ENCODE data around the gene ARMC3. TPM values are rescaled to one million over a fixed set of nuclear protein-coding genes. Genes with fewer than 3 reads are reported as not detected.

ARMC3 gene
- total RNA-seq, 4 donors from 2014 or later, result 0.42 TPM; not detected in 3

- intact Hi-C loops (cut with DNase I), result no loop called here
- TF ChIP-seq EP300 (IDR thresholded peaks at IDR 0.05), result no peak
- no peaks in the 10 kb centered on the region for H3K9me3 ChIP-seq
- H3K27ac ChIP-seq (replicated peaks in 1 of 4), result no peak overlapping the region
- H3K27me3 ChIP-seq, result peaks cover 0 to 3% (median 0%) of the 10 kb centered on the region in 4 donors
- 89% methylated on average over 8 of the region's 8 CpGs for WGBS
- H3K4me1 ChIP-seq, result peaks cover 0 to 10% (median 8%) of the 10 kb centered on the region in 4 donors
- H3K36me3 ChIP-seq, result no peaks in the 10 kb centered on the region
- DNase-seq (ENCODE audit: extremely low spot score), result no peak
- H3K4me3 ChIP-seq, result no peak overlapping the region
These were observed 64.8 kb downstream of the ARMC3 start for GRCh38 chr10:22992621-22993020.

- no peak for DNase-seq (ENCODE audit: extremely low spot score)
- intact Hi-C loops (cut with DNase I), result no loop called here
- Histone ChIP-seq H3K36me3 (no peaks in the 10 kb centered on the region), H3K9me3 (no peaks in the 10 kb centered on the region), H3K27me3 (peaks cover 0 to 3% (median 0%) of the 10 kb centered on the region in 4 donors), H3K4me3 (no peak overlapping the region), H3K27ac (replicated peaks in 1 of 4) (no peak overlapping the region), H3K4me1 (peaks cover 0 to 9% (median 6%) of the 10 kb centered on the region in 4 donors)
- 91% methylated on average over 5 of the region's 5 CpGs for WGBS
- TF ChIP-seq POLR2A (IDR thresholded peaks at IDR 0.05; ENCODE audit: low read depth) (no peak), EP300 (IDR thresholded peaks at IDR 0.05) (no peak), POLR2AphosphoS5 (IDR thresholded peaks at IDR 0.05) (no peak), CTCF (IDR thresholded peaks at IDR 0.05) (no peak)
These were observed 65.5 kb downstream of the ARMC3 start for GRCh38 chr10:22993314-22993713.

GRCh38 chr10:22997096-22997495 lies 69.2 kb downstream of the ARMC3 start:
- Histone ChIP-seq H3K27ac (replicated peaks in 1 of 4) (no peak overlapping the region), H3K27me3 (peaks cover 0 to 3% (median 0%) of the 10 kb centered on the region in 4 donors), H3K4me3 (no peak overlapping the region), H3K4me1 (no peaks in the 10 kb centered on the region), H3K9me3 (no peaks in the 10 kb centered on the region), H3K36me3 (no peaks in the 10 kb centered on the region)
- DNase-seq (ENCODE audit: extremely low spot score), result no peak
- intact Hi-C loops (cut with DNase I), result no loop called here
- TF ChIP-seq POLR2A (IDR thresholded peaks at IDR 0.05; ENCODE audit: low read depth) (no peak), CTCF (IDR thresholded peaks at IDR 0.05) (no peak), POLR2AphosphoS5 (IDR thresholded peaks at IDR 0.05) (no peak), EP300 (IDR thresholded peaks at IDR 0.05) (no peak)
- 26% methylated on average over 2 of the region's 2 CpGs for WGBS

- H3K4me1 ChIP-seq, result no peaks in the 10 kb centered on the region
- H3K36me3 ChIP-seq, result no peaks in the 10 kb centered on the region
- no peak for TF ChIP-seq POLR2AphosphoS5 (IDR thresholded peaks at IDR 0.05)
- H3K4me3 ChIP-seq, result no peak overlapping the region
- WGBS, result 93% methylated on average over 12 of the region's 12 CpGs
- H3K27me3 ChIP-seq, result peaks cover 0 to 3% (median 0%) of the 10 kb centered on the region in 4 donors
- H3K27ac ChIP-seq (replicated peaks in 1 of 4), result no peak overlapping the region
- DNase-seq (ENCODE audit: extremely low spot score), result no peak
- intact Hi-C loops (cut with DNase I), result no loop called here
- no peaks in the 10 kb centered on the region for H3K9me3 ChIP-seq
These were observed 70.2 kb downstream of the ARMC3 start for GRCh38 chr10:22998091-22998490.

- WGBS, result 62% methylated on average over 2 of the region's 2 CpGs
- DNase-seq (ENCODE audit: extremely low spot score), result no peak
- H3K27me3 ChIP-seq, result peaks cover 0 to 4% (median 0%) of the 10 kb centered on the region in 4 donors
- intact Hi-C loops (cut with DNase I), result no loop called here
- no peaks in the 10 kb centered on the region for H3K9me3 ChIP-seq
- no peaks in the 10 kb centered on the region for H3K36me3 ChIP-seq
- H3K27ac ChIP-seq (replicated peaks in 1 of 4), result no peak overlapping the region
- TF ChIP-seq POLR2AphosphoS5 (IDR thresholded peaks at IDR 0.05) (no peak), POLR2A (IDR thresholded peaks at IDR 0.05; ENCODE audit: low read depth) (no peak), CTCF (IDR thresholded peaks at IDR 0.05) (no peak), EP300 (IDR thresholded peaks at IDR 0.05) (no peak)
- H3K4me1 ChIP-seq, result no peaks in the 10 kb centered on the region
- no peak overlapping the region for H3K4me3 ChIP-seq
These were observed 72.1 kb downstream of the ARMC3 start for GRCh38 chr10:22999942-23000341.

- no peak for TF ChIP-seq EP300 (IDR thresholded peaks at IDR 0.05)
- TF ChIP-seq POLR2AphosphoS5 (IDR thresholded peaks at IDR 0.05), result no peak
- no peak for TF ChIP-seq POLR2A (IDR thresholded peaks at IDR 0.05; ENCODE audit: low read depth)
- TF ChIP-seq CTCF (IDR thresholded peaks at IDR 0.05), result no peak
- WGBS, result 82% methylated on average over 14 of the region's 14 CpGs
- intact Hi-C loops (cut with DNase I), result no loop called here
These were observed 74.2 kb downstream of the ARMC3 start for GRCh38 chr10:23001901-23002516.

More at GRCh38 chr10:23001901-23002516, 74.2 kb downstream of the ARMC3 start:
- H3K27ac ChIP-seq (replicated peaks in 1 of 4), result no peak overlapping the region
- no peaks in the 10 kb centered on the region for H3K36me3 ChIP-seq
- H3K4me3 ChIP-seq, result no peak overlapping the region
- H3K4me1 ChIP-seq, result no peaks in the 10 kb centered on the region
- peaks cover 0 to 4% (median 0%) of the 10 kb centered on the region in 4 donors for H3K27me3 ChIP-seq
- no peak for DNase-seq (ENCODE audit: extremely low spot score)
- no peaks in the 10 kb centered on the region for H3K9me3 ChIP-seq

Measured in esophagus muscularis mucosa (tissue), 4 donors.